OCI-LY7 (cell line): ENCODE measurements around the gene SLC16A10.

Experiments used
- EZH2phosphoT487 ChIP-seq: fragments of 200-600 bp; sonication (generic); IDR thresholded peaks from 2 replicates; pipeline ENCODE4 v1.6.1; 2018; ENCODE audit warnings: low read depth, borderline replicate concordance, mild to moderate bottlenecking, mixed run types, antibody characterized with exemption, low read length, moderate library complexity, mixed read lengths
- TF ChIP-seq, protein P1 (sequence below): fragments of 200-600 bp; sonication (generic); conservative IDR thresholded peaks from 2 replicates; pipeline ENCODE4 v1.5.1; 2014; ENCODE audit warnings: mild to moderate bottlenecking, antibody characterized with exemption, low read length, moderate library complexity, mixed read lengths

GRCh38 chr6:111198841-111199240 is 111.5 kb downstream of the SLC16A10 start:
- TF ChIP-seq, protein P1, sequence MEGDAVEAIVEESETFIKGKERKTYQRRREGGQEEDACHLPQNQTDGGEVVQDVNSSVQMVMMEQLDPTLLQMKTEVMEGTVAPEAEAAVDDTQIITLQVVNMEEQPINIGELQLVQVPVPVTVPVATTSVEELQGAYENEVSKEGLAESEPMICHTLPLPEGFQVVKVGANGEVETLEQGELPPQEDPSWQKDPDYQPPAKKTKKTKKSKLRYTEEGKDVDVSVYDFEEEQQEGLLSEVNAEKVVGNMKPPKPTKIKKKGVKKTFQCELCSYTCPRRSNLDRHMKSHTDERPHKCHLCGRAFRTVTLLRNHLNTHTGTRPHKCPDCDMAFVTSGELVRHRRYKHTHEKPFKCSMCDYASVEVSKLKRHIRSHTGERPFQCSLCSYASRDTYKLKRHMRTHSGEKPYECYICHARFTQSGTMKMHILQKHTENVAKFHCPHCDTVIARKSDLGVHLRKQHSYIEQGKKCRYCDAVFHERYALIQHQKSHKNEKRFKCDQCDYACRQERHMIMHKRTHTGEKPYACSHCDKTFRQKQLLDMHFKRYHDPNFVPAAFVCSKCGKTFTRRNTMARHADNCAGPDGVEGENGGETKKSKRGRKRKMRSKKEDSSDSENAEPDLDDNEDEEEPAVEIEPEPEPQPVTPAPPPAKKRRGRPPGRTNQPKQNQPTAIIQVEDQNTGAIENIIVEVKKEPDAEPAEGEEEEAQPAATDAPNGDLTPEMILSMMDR: no peak
- TF ChIP-seq EZH2phosphoT487: no peak
